ENCODE results near the gene TMEM63A. TPM values are rescaled to one million over a fixed set of nuclear protein-coding genes. Genes with fewer than 3 reads are reported as not detected.

TMEM63A gene
- total RNA-seq, 1 donor = 26.4 TPM

GRCh38 chr1:225908773-225909172 is 26.6 kb upstream of the TMEM63A start:
- no peak for DNase-seq (ENCODE audit: low read depth)
- no peak for TF ChIP-seq CTCF (IDR thresholded peaks at IDR 0.05; ENCODE audit: insufficient read depth, low read length)
- no peak overlapping the region for H3K4me3 ChIP-seq (ENCODE audit: low read depth, low read length)

- DNase-seq (ENCODE audit: low read depth) = no peak
- H3K4me3 ChIP-seq (ENCODE audit: low read depth, low read length) = no peak overlapping the region
- TF ChIP-seq CTCF (IDR thresholded peaks at IDR 0.05; ENCODE audit: insufficient read depth, low read length) = no peak
Observed at GRCh38 chr1:225908013-225908640, 25.9 kb upstream of the TMEM63A start.

GRCh38 chr1:225907341-225907740 is 25.2 kb upstream of the TMEM63A start:
- DNase-seq (ENCODE audit: low read depth) = no peak
- H3K4me3 ChIP-seq (ENCODE audit: low read depth, low read length) = no peak overlapping the region
- TF ChIP-seq CTCF (IDR thresholded peaks at IDR 0.05; ENCODE audit: insufficient read depth, low read length) = no peak

- no peak overlapping the region for H3K4me3 ChIP-seq (ENCODE audit: low read depth, low read length)
- no peak for TF ChIP-seq CTCF (IDR thresholded peaks at IDR 0.05; ENCODE audit: insufficient read depth, low read length)
- no peak for DNase-seq (ENCODE audit: low read depth)
Observed at GRCh38 chr1:225906467-225906866, 24.3 kb upstream of the TMEM63A start.

- no peak for TF ChIP-seq CTCF (IDR thresholded peaks at IDR 0.05; ENCODE audit: insufficient read depth, low read length)
- no peak for DNase-seq (ENCODE audit: low read depth)
- H3K4me3 ChIP-seq (ENCODE audit: low read depth, low read length) = no peak overlapping the region
Observed at GRCh38 chr1:225903623-225904022, 21.4 kb upstream of the TMEM63A start.

GRCh38 chr1:225899044-225899925 is 17.1 kb upstream of the TMEM63A start:
- no peak for DNase-seq (ENCODE audit: low read depth)
- TF ChIP-seq CTCF (IDR thresholded peaks at IDR 0.05; ENCODE audit: insufficient read depth, low read length) = no peak

More at GRCh38 chr1:225899044-225899925, 17.1 kb upstream of the TMEM63A start:
- no peak overlapping the region for H3K4me3 ChIP-seq (ENCODE audit: low read depth, low read length)
